Thyroid gland (tissue), 4 donors: ENCODE data around the gene AFF4. TPM values are rescaled to one million over a fixed set of nuclear protein-coding genes. Genes with fewer than 3 reads are reported as not detected.

ENCODE experiments used
- DNase-seq, 2 donors: peaks; one replicate each; pipeline ENCODE4 v3.0.0-alpha.2; 2019
- H3K27ac ChIP-seq, 3 donors: fragments of 200-600 bp; sonication (generic); 1 replicate in 2 of 3; 2 replicates in 1 of 3; pipeline ENCODE4 v1.5.1; 2016 to 2019; ENCODE audit warnings: mild to moderate bottlenecking in 1 of 3, moderate library complexity in 1 of 3
- H3K27me3 ChIP-seq: fragments of 200-600 bp; sonication (generic); one replicate; pipeline ENCODE4 v1.5.1; 2019
- H3K36me3 ChIP-seq, 2 donors: fragments of 200-600 bp; sonication (generic); one replicate each; pipeline ENCODE4 v1.5.1; 2016 to 2019
- H3K4me1 ChIP-seq, 2 donors: fragments of 200-600 bp; sonication (generic); one replicate each; pipeline ENCODE4 v1.5.1; 2017 to 2019
- H3K4me3 ChIP-seq, 3 donors: fragments of 200-600 bp; sonication (generic); replicated peaks in 1 of 3; 1 replicate in 2 of 3; 2 replicates in 1 of 3; pipeline ENCODE4 v1.5.1; 2016; ENCODE audit warnings: mild to moderate bottlenecking in 1 of 3
- H3K9me3 ChIP-seq: fragments of 200-600 bp; sonication (generic); one replicate; pipeline ENCODE4 v1.5.1; 2017
- POLR2A ChIP-seq, 2 donors: fragments of 450-650 bp; IDR thresholded peaks; one replicate each; pipeline ENCODE4 v1.6.1; 2017; ENCODE audit warnings: antibody characterized with exemption in 2 of 2, mild to moderate bottlenecking in 2 of 2, moderate library complexity in 1 of 2
- WGBS, 2 donors: methylation state at CpG; one replicate each; pipeline ENCODE4 v1.1.5; 2017; 5-methylcytosine and 5-hydroxymethylcytosine counted together
- intact Hi-C: fragments of 100-400 bp; cut with DNase I; formaldehyde crosslinking; loops from one replicate; pipeline ENCODE4 v1.15.1; 2023
- total RNA-seq, 4 donors: library from RNA; depleted of rRNA; stranded (reverse); fragments of >200 nt; gene quantifications; one replicate each; pipeline ENCODE4 v1.2.3, GENCODE V29; 2016
- TF ChIP-seq, protein P1 (sequence below), 6 experiments: fragments of 200-600 bp in 3 of 6; fragments of 450-650 bp in 3 of 6; sonication (generic) in 3 of 6; IDR thresholded peaks; one replicate each; pipeline ENCODE4 v1.5.1; 2016 to 2019; ENCODE audit warnings: antibody characterized with exemption in 6 of 6, mild to moderate bottlenecking in 2 of 6, inconsistent platforms in 1 of 6, moderate library complexity in 1 of 6

The AFF4 gene
- total RNA-seq, 4 donors from 2014 or later = 81.7 to 150 (median 95.7) TPM

DNA sequence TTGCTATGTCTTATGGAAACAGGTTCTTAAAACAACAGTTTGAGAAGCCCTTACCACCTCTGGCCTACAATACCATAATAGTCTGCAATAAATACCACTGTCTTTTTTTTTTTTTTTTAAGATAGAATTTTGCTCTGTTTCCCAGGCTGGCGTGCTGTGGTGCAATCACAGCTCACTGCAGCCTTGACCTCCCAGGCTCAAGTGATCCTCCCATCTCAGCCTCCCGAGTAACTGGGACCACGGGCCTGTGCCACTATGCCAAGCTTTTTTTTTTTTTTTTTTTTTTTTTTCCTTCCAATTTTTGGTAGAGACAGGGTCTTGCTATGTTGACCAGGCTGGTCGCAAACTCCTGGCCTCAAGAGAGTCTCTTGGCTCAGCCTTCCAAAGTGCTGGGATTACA lies 37.0 kb downstream of the AFF4 start:
- Histone ChIP-seq H3K27ac (no peak overlapping the region), H3K9me3 (no peaks in the 10 kb centered on the region), H3K27me3 (no peaks in the 10 kb centered on the region), H3K36me3 (peaks cover 14 to 23% of the 10 kb centered on the region in 2 donors), H3K4me1 (no peaks in the 10 kb centered on the region), H3K4me3 (no peak overlapping the region)
- intact Hi-C loops = no loop called here
- TF ChIP-seq POLR2A (IDR thresholded peaks at IDR 0.05) = no peak
- TF ChIP-seq, protein P1, sequence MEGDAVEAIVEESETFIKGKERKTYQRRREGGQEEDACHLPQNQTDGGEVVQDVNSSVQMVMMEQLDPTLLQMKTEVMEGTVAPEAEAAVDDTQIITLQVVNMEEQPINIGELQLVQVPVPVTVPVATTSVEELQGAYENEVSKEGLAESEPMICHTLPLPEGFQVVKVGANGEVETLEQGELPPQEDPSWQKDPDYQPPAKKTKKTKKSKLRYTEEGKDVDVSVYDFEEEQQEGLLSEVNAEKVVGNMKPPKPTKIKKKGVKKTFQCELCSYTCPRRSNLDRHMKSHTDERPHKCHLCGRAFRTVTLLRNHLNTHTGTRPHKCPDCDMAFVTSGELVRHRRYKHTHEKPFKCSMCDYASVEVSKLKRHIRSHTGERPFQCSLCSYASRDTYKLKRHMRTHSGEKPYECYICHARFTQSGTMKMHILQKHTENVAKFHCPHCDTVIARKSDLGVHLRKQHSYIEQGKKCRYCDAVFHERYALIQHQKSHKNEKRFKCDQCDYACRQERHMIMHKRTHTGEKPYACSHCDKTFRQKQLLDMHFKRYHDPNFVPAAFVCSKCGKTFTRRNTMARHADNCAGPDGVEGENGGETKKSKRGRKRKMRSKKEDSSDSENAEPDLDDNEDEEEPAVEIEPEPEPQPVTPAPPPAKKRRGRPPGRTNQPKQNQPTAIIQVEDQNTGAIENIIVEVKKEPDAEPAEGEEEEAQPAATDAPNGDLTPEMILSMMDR (IDR thresholded peaks at IDR 0.05) = no peak
- DNase-seq = no peak
- 91 to 99% methylated on average over 4 of the region's 4 CpGs for WGBS, 2 donors

DNA sequence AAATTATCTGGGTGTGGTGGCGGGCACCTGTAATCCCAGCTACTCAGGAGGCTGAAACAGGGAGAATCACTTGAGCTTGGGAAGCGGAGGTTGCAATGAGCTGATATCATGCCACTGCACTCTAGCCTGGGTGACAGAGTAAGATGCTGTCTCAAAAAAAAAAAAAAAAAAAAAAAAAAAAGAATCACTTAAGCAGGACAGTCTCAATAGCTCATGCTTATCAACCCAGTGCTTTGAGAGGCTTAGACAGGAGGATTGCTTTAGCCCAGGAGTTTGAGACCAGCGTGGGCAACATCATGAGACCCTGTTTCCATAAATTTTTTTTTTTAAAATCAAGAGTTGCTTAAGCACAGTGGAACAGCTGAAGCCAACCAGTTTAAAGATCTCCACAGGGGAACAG lies 47.3 kb downstream of the AFF4 start:
- no peaks in the 10 kb centered on the region for H3K27me3 ChIP-seq
- 93 to 94% methylated on average over 3 of the region's 3 CpGs for WGBS, 2 donors
- no peak overlapping the region for H3K27ac ChIP-seq
- intact Hi-C loops = no loop called here
- H3K4me3 ChIP-seq = no peak overlapping the region
- H3K4me1 ChIP-seq = no peaks in the 10 kb centered on the region
- TF ChIP-seq, protein P1 (IDR thresholded peaks at IDR 0.05) = no peak
- no peak for TF ChIP-seq POLR2A (IDR thresholded peaks at IDR 0.05)
- H3K36me3 ChIP-seq = peaks cover 6 to 9% of the 10 kb centered on the region in 2 donors
- H3K9me3 ChIP-seq = no peaks in the 10 kb centered on the region
- no peak for DNase-seq

DNA sequence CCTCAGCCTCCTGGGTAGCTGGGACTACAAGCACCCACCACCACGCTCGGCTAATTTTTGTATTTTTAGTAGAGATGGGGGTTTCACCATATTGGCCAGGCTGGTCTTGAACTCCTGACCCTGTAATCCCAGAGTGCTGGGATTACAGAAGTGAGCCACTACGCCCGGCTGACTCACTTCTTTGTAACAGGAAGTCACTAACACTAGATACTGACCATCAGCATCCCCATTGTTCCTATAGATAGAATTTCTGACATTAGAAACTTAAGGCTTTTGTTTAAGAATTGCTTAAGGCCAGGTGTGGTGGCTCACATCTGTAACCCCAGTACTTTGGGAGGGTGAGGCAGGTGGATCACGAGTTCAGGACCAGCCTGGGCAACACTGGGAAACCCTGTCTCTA lies 47.8 kb downstream of the AFF4 start:
- Histone ChIP-seq H3K36me3 (peaks cover 6 to 9% of the 10 kb centered on the region in 2 donors), H3K4me1 (no peaks in the 10 kb centered on the region), H3K27ac (no peak overlapping the region), H3K4me3 (no peak overlapping the region), H3K9me3 (no peaks in the 10 kb centered on the region), H3K27me3 (no peaks in the 10 kb centered on the region)
- TF ChIP-seq POLR2A (IDR thresholded peaks at IDR 0.05) = no peak
- TF ChIP-seq, protein P1 (IDR thresholded peaks at IDR 0.05) = no peak
- WGBS, 2 donors = 87 to 91% methylated on average over 5 of the region's 5 CpGs
- no peak for DNase-seq
- intact Hi-C loops = no loop called here

DNA sequence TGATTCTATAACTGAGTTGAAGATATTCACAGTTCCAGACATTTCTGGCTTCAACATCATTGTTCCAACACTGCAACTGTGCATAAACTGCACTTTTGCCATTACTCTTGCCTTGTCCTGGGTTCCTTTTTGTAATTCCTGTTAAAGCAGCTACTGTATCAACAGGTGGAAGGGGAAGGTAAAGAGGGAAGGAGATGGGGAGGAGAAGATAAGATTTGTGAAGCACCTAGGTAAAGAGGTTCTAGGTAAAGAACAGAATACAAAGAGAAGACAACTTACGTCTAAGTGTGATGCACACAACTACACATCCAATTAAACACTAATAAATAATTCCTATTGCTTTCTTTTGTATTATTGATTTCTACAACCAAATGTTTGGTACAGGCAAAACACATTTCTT lies 53.7 kb downstream of the AFF4 start:
- WGBS, 2 donors = 90 to 91% methylated on average over 1 of the region's 1 CpG
- TF ChIP-seq, protein P1 (IDR thresholded peaks at IDR 0.05) = no peak
- TF ChIP-seq POLR2A (IDR thresholded peaks at IDR 0.05) = no peak
- intact Hi-C loops = no loop called here
- Histone ChIP-seq H3K9me3 (no peaks in the 10 kb centered on the region), H3K27me3 (no peaks in the 10 kb centered on the region), H3K4me1 (no peaks in the 10 kb centered on the region), H3K4me3 (no peak overlapping the region), H3K36me3 (peaks cover 6 to 9% of the 10 kb centered on the region in 2 donors), H3K27ac (no peak overlapping the region)
- no peak for DNase-seq

DNA sequence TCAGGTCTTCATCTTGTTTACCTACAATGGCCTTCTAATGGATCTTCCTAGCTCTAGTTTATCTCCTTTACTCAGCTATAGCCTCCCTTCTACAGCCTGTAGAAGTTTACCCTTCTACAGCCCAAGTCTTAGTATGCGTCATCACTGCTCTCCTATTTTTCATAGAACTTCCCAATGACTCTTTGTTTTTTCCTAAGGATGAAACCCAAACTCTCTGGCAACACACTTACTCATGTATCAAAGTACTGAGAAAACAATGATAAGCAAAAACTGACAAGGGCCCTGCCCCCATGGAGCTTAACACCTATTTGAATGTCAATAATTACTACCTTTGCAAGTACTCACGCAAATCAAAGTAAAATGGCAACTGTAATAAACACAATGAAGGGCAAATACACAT lies 56.3 kb downstream of the AFF4 start:
- H3K27me3 ChIP-seq = no peaks in the 10 kb centered on the region
- DNase-seq = no peak

More for the DNA sequence above, 56.3 kb downstream of the AFF4 start:
- 96 to 97% methylated on average over 2 of the region's 2 CpGs for WGBS, 2 donors
- TF ChIP-seq POLR2A (IDR thresholded peaks at IDR 0.05) = no peak
- TF ChIP-seq, protein P1 (IDR thresholded peaks at IDR 0.05) = no peak
- Histone ChIP-seq H3K36me3 (peaks cover 0 to 3% of the 10 kb centered on the region in 2 donors), H3K9me3 (no peaks in the 10 kb centered on the region), H3K4me1 (no peaks in the 10 kb centered on the region), H3K4me3 (no peak overlapping the region), H3K27ac (no peak overlapping the region)
- intact Hi-C loops = no loop called here
